Testis (tissue), 3 donors: ENCODE measurements around the gene SIGLEC1. TPM values are rescaled to one million over a fixed set of nuclear protein-coding genes. Genes with fewer than 3 reads are reported as not detected.
A peak's percentile ranks its signal among the peaks of the same experiment; 100 is the strongest.

ENCODE experiments used
- DNase-seq: peaks from one replicate; pipeline ENCODE4 v3.0.0-alpha.2; 2019
- H3K27ac ChIP-seq, 2 donors: fragments of 200-600 bp; sonication (generic); one replicate each; pipeline ENCODE4 v1.5.1; 2019
- H3K27me3 ChIP-seq: fragments of 200-600 bp; sonication (generic); one replicate; pipeline ENCODE4 v1.5.1; 2019
- H3K36me3 ChIP-seq: fragments of 200-600 bp; sonication (generic); one replicate; pipeline ENCODE4 v1.5.1; 2017; ENCODE audit warnings: low read depth; ENCODE audit errors: missing control alignments
- H3K4me1 ChIP-seq: fragments of 200-600 bp; sonication (generic); one replicate; pipeline ENCODE4 v1.5.1; 2019
- H3K4me3 ChIP-seq, 2 donors: fragments of 200-600 bp; sonication (generic); one replicate each; pipeline ENCODE4 v1.5.1; 2017 to 2019
- H3K9me3 ChIP-seq: fragments of 200-600 bp; sonication (generic); one replicate; pipeline ENCODE4 v1.5.1; 2017
- POLR2A ChIP-seq: fragments of 450-650 bp; IDR thresholded peaks from one replicate; pipeline ENCODE4 v1.6.1; 2017; ENCODE audit warnings: antibody characterized with exemption, mild to moderate bottlenecking, moderate library complexity
- WGBS, 2 donors: methylation state at CpG; one replicate each; pipeline ENCODE4 v1.1.5; 2018; 5-methylcytosine and 5-hydroxymethylcytosine counted together
- intact Hi-C: fragments of 100-400 bp; cut with DNase I; formaldehyde crosslinking; loops from one replicate; pipeline ENCODE4 v1.15.1; 2023; ENCODE audit warnings: low total_unique reads
- polyA plus RNA-seq: library from polyadenylated mRNA; stranded (reverse); fragments of 350-450 nt; fragmentation: Illumina TruSeq; extraction: RNeasy Lipid Tissue Mini Kit (QIAGEN cat#74804); gene quantifications from one replicate; pipeline ENCODE4 v1.2.3, GENCODE V29; 2014; ENCODE audit warnings: low read depth, low replicate concordance; ENCODE audit not compliant: insufficient read depth
- total RNA-seq, 2 donors: library from RNA; depleted of rRNA; stranded (reverse); fragments of >200 nt; gene quantifications; one replicate each; pipeline ENCODE4 v1.2.3, GENCODE V29; 2016
- TF ChIP-seq, protein P1 (sequence below), 3 experiments: fragments of 450-650 bp in 2 of 3; fragments of 200-600 bp in 1 of 3; sonication (generic) in 1 of 3; IDR thresholded peaks; one replicate each; pipeline ENCODE4 v1.5.1; 2016 to 2019; ENCODE audit warnings: antibody characterized with exemption in 3 of 3, mild to moderate bottlenecking in 2 of 3, moderate library complexity in 1 of 3

The SIGLEC1 gene
- total and polyA plus RNA-seq, 3 donors from 2014 or later = 4.3 to 9.4 (median 6.6) TPM

DNA sequence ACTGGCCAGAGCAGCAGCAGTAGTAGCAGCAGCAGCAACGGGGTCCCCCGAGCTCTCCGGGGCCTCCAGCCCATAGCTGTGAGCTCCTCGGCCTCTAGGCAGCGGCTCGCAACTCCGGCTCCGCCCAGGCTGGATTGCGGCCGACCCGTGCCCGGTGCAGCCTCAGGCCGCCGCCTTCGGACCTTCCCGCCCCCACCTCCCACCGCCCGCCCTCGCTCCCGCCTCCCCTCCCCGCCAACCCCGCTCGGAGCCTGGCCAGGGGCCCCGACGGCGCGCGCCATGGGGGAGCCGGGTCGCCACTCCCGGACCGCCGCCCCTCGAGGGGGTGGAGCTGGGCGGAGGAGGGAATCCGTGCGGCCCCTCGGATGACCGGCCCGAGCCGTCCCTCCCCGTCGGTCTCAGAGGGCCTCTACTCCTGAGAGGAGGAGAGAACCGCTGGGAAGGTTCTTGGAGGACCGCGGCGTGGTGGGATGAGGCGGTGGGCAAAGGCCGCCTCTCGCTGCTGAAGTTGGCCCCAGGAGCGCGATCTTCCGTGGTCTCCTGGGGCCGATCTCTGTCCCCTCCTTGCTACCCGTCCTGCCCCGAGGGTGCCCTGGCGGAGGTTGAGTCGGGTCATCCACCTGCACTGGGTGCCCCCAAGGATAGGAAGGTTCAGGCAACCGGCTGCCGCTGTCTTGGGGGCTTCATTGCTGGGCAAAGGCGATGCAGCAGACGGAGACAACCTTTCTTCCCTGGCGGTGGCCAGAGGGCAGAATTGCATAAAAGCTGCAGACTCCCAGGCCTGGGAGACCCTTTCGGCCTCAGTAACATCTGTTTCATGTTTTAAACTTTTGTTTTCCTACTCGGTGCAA is 30.2 kb downstream of the SIGLEC1 start, which contains the start of gene ADAM33:
TSS of gene ADAM33 (minus strand) at position 80 of the 851 bp plus-strand sequence. CDS start at position 74, 6 bp downstream.
- Histone ChIP-seq H3K4me3 (peak within 1 kb of the TSS; percentile 51 to 64), H3K36me3 (no peaks in the 10 kb centered on the region), H3K27me3 (no peaks in the 10 kb centered on the region), H3K27ac (peak within 1 kb of the TSS; percentile 56 to 59), H3K9me3 (no peaks in the 10 kb centered on the region), H3K4me1 (peaks cover 24% of the 10 kb centered on the region)
- DNase-seq = peak; percentile 31
- intact Hi-C loops = no loop called here
- WGBS, 2 donors = 13 to 22% methylated on average over 12 to 45 of the region's 65 CpGs
- TF ChIP-seq POLR2A = no peak
- TF ChIP-seq, protein P1, sequence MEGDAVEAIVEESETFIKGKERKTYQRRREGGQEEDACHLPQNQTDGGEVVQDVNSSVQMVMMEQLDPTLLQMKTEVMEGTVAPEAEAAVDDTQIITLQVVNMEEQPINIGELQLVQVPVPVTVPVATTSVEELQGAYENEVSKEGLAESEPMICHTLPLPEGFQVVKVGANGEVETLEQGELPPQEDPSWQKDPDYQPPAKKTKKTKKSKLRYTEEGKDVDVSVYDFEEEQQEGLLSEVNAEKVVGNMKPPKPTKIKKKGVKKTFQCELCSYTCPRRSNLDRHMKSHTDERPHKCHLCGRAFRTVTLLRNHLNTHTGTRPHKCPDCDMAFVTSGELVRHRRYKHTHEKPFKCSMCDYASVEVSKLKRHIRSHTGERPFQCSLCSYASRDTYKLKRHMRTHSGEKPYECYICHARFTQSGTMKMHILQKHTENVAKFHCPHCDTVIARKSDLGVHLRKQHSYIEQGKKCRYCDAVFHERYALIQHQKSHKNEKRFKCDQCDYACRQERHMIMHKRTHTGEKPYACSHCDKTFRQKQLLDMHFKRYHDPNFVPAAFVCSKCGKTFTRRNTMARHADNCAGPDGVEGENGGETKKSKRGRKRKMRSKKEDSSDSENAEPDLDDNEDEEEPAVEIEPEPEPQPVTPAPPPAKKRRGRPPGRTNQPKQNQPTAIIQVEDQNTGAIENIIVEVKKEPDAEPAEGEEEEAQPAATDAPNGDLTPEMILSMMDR (IDR thresholded peaks at IDR 0.05) = no peak

GRCh38 chr20:3681352-3681930 is 31.0 kb downstream of the SIGLEC1 start:
- H3K9me3 ChIP-seq = no peaks in the 10 kb centered on the region
- TF ChIP-seq POLR2A = no peak
- TF ChIP-seq, protein P1 (IDR thresholded peaks at IDR 0.05) = no peak
- H3K27ac ChIP-seq = peak overlapping the region; percentile 56 to 59
- intact Hi-C loops = no loop called here
- no peaks in the 10 kb centered on the region for H3K36me3 ChIP-seq
- 12 to 14% methylated on average over 16 to 30 of the region's 32 CpGs for WGBS, 2 donors
- H3K4me3 ChIP-seq = peak overlapping the region; percentile 51 to 64
- no peaks in the 10 kb centered on the region for H3K27me3 ChIP-seq
- peaks cover 27% of the 10 kb centered on the region for H3K4me1 ChIP-seq
- no peak for DNase-seq

GRCh38 chr20:3680701-3681351 is 31.6 kb downstream of the SIGLEC1 start:
- intact Hi-C loops = no loop called here

More at GRCh38 chr20:3680701-3681351, 31.6 kb downstream of the SIGLEC1 start:
- WGBS, 2 donors = 51 to 65% methylated on average over 10 to 15 of the region's 15 CpGs
- Histone ChIP-seq H3K9me3 (no peaks in the 10 kb centered on the region), H3K27ac (peak overlapping the region; percentile 44 to 59), H3K36me3 (no peaks in the 10 kb centered on the region), H3K4me3 (peak overlapping the region; percentile 51 to 64), H3K27me3 (no peaks in the 10 kb centered on the region), H3K4me1 (peaks cover 27% of the 10 kb centered on the region)
- no peak for DNase-seq
- no peak for TF ChIP-seq POLR2A
- TF ChIP-seq, protein P1 (IDR thresholded peaks at IDR 0.05) = no peak
